Sigmoid colon (tissue), 3 donors: Measurements from ENCODE around the gene C3orf38.

ENCODE experiments used
- CTCF ChIP-seq, 4 experiments: fragments of 450-650 bp in 3 of 4; fragments of 200-600 bp in 1 of 4; IDR thresholded peaks; one replicate each; pipeline ENCODE4 v1.5.1; 2016 to 2019; ENCODE audit warnings: antibody characterized with exemption in 4 of 4, mild to moderate bottlenecking in 3 of 4, moderate library complexity in 2 of 4
- POLR2A ChIP-seq, 2 donors: fragments of 450-650 bp; IDR thresholded peaks; one replicate each; pipeline ENCODE4 v1.6.1; 2016; ENCODE audit warnings: antibody characterized with exemption in 2 of 2, mild to moderate bottlenecking in 2 of 2, moderate library complexity in 2 of 2

GRCh38 chr3:88198121-88198520, 48.4 kb downstream of the C3orf38 start:
- TF ChIP-seq CTCF (IDR thresholded peaks at IDR 0.05): no peak
- no peak for TF ChIP-seq POLR2A (IDR thresholded peaks at IDR 0.05)
